Measurements from ENCODE around the gene PRKAR1A. TPM values are rescaled to one million over a fixed set of nuclear protein-coding genes. Genes with fewer than 3 reads are reported as not detected.

The PRKAR1A gene
- total RNA-seq, 1 donor from 2014 or later, result 265 TPM

GRCh38 chr17:68564415-68565111, 52.3 kb downstream of the PRKAR1A start:
- DNase-seq (ENCODE audit: low spot score), result no peak
- peaks cover 10% of the 10 kb centered on the region for H3K27me3 Mint-ChIP-seq (ENCODE audit: low read depth)
- H3K9me3 Mint-ChIP-seq, result no peaks in the 10 kb centered on the region
- no peaks in the 10 kb centered on the region for H3K4me1 Mint-ChIP-seq (ENCODE audit: low read depth)
- H3K27ac Mint-ChIP-seq, result no peak overlapping the region
- no peak overlapping the region for H3K4me3 Mint-ChIP-seq (ENCODE audit: low read depth)
- intact Hi-C loops (cut with micrococcal nuclease), result no loop called here
- H3K36me3 Mint-ChIP-seq (ENCODE audit: low read depth), result no peaks in the 10 kb centered on the region

- H3K36me3 Mint-ChIP-seq (ENCODE audit: low read depth), result no peaks in the 10 kb centered on the region
- peaks cover 10% of the 10 kb centered on the region for H3K27me3 Mint-ChIP-seq (ENCODE audit: low read depth)
- no peaks in the 10 kb centered on the region for H3K9me3 Mint-ChIP-seq
- H3K4me1 Mint-ChIP-seq (ENCODE audit: low read depth), result no peaks in the 10 kb centered on the region
- H3K4me3 Mint-ChIP-seq (ENCODE audit: low read depth), result no peak overlapping the region
- H3K27ac Mint-ChIP-seq, result no peak overlapping the region
- intact Hi-C loops (cut with micrococcal nuclease), result no loop called here
- no peak for DNase-seq (ENCODE audit: low spot score)
These were observed 53.6 kb downstream of the PRKAR1A start for GRCh38 chr17:68565661-68566441.

- Mint-ChIP-seq H3K27ac (no peak overlapping the region), H3K4me1 (ENCODE audit: low read depth) (no peaks in the 10 kb centered on the region), H3K36me3 (ENCODE audit: low read depth) (no peaks in the 10 kb centered on the region), H3K27me3 (ENCODE audit: low read depth) (peaks cover 10% of the 10 kb centered on the region), H3K9me3 (no peaks in the 10 kb centered on the region), H3K4me3 (ENCODE audit: low read depth) (no peak overlapping the region)
- intact Hi-C loops (cut with micrococcal nuclease), result no loop called here
- no peak for DNase-seq (ENCODE audit: low spot score)
These were observed 54.2 kb downstream of the PRKAR1A start for GRCh38 chr17:68566442-68566738.

GRCh38 chr17:68567035-68567434, 54.8 kb downstream of the PRKAR1A start:
- no peak for DNase-seq (ENCODE audit: low spot score)
- intact Hi-C loops (cut with micrococcal nuclease), result no loop called here
- H3K4me1 Mint-ChIP-seq (ENCODE audit: low read depth), result no peaks in the 10 kb centered on the region
- H3K4me3 Mint-ChIP-seq (ENCODE audit: low read depth), result no peak overlapping the region
- H3K36me3 Mint-ChIP-seq (ENCODE audit: low read depth), result no peaks in the 10 kb centered on the region
- H3K27me3 Mint-ChIP-seq (ENCODE audit: low read depth), result peaks cover 10% of the 10 kb centered on the region
- no peak overlapping the region for H3K27ac Mint-ChIP-seq
- no peaks in the 10 kb centered on the region for H3K9me3 Mint-ChIP-seq

- no peaks in the 10 kb centered on the region for H3K36me3 Mint-ChIP-seq (ENCODE audit: low read depth)
- intact Hi-C loops (cut with micrococcal nuclease), result no loop called here
- H3K27ac Mint-ChIP-seq, result no peak overlapping the region
- no peaks in the 10 kb centered on the region for H3K4me1 Mint-ChIP-seq (ENCODE audit: low read depth)
- H3K27me3 Mint-ChIP-seq (ENCODE audit: low read depth), result peaks cover 10% of the 10 kb centered on the region
- H3K9me3 Mint-ChIP-seq, result no peaks in the 10 kb centered on the region
- H3K4me3 Mint-ChIP-seq (ENCODE audit: low read depth), result no peak overlapping the region
- DNase-seq (ENCODE audit: low spot score), result no peak
These were observed 55.4 kb downstream of the PRKAR1A start for GRCh38 chr17:68567581-68567980.

- no peak for DNase-seq (ENCODE audit: low spot score)
- H3K27ac Mint-ChIP-seq, result no peak overlapping the region
- intact Hi-C loops (cut with micrococcal nuclease), result no loop called here
- H3K4me3 Mint-ChIP-seq (ENCODE audit: low read depth), result no peak overlapping the region
- H3K36me3 Mint-ChIP-seq (ENCODE audit: low read depth), result no peaks in the 10 kb centered on the region
- peaks cover 10% of the 10 kb centered on the region for H3K27me3 Mint-ChIP-seq (ENCODE audit: low read depth)
- H3K4me1 Mint-ChIP-seq (ENCODE audit: low read depth), result no peaks in the 10 kb centered on the region
- H3K9me3 Mint-ChIP-seq, result no peaks in the 10 kb centered on the region
These were observed 56.4 kb downstream of the PRKAR1A start for GRCh38 chr17:68568581-68568980.

- no peak for DNase-seq (ENCODE audit: low spot score)
- Mint-ChIP-seq H3K27ac (no peak overlapping the region), H3K36me3 (ENCODE audit: low read depth) (no peaks in the 10 kb centered on the region), H3K9me3 (no peaks in the 10 kb centered on the region), H3K4me1 (ENCODE audit: low read depth) (no peaks in the 10 kb centered on the region), H3K4me3 (ENCODE audit: low read depth) (no peak overlapping the region), H3K27me3 (ENCODE audit: low read depth) (peaks cover 10% of the 10 kb centered on the region)
- intact Hi-C loops (cut with micrococcal nuclease), result no loop called here
These were observed 57.1 kb downstream of the PRKAR1A start for GRCh38 chr17:68569346-68569745.

- peaks cover 8% of the 10 kb centered on the region for H3K27me3 Mint-ChIP-seq (ENCODE audit: low read depth)
- no peaks in the 10 kb centered on the region for H3K36me3 Mint-ChIP-seq (ENCODE audit: low read depth)
- H3K4me3 Mint-ChIP-seq (ENCODE audit: low read depth), result no peak overlapping the region
- intact Hi-C loops (cut with micrococcal nuclease), result no loop called here
- H3K9me3 Mint-ChIP-seq, result no peaks in the 10 kb centered on the region
- H3K27ac Mint-ChIP-seq, result no peak overlapping the region
- DNase-seq (ENCODE audit: low spot score), result no peak
- no peaks in the 10 kb centered on the region for H3K4me1 Mint-ChIP-seq (ENCODE audit: low read depth)
These were observed 58.3 kb downstream of the PRKAR1A start for GRCh38 chr17:68570526-68570925.

- intact Hi-C loops (cut with micrococcal nuclease), result no loop called here
- Mint-ChIP-seq H3K9me3 (no peaks in the 10 kb centered on the region), H3K36me3 (ENCODE audit: low read depth) (no peaks in the 10 kb centered on the region), H3K4me1 (ENCODE audit: low read depth) (no peaks in the 10 kb centered on the region), H3K4me3 (ENCODE audit: low read depth) (no peak overlapping the region), H3K27me3 (ENCODE audit: low read depth) (no peaks in the 10 kb centered on the region), H3K27ac (no peak overlapping the region)
- no peak for DNase-seq (ENCODE audit: low spot score)
These were observed 60.1 kb downstream of the PRKAR1A start for GRCh38 chr17:68572138-68572842.

- intact Hi-C loops (cut with micrococcal nuclease), result no loop called here
- DNase-seq (ENCODE audit: low spot score), result no peak
- no peak overlapping the region for H3K4me3 Mint-ChIP-seq (ENCODE audit: low read depth)
- H3K36me3 Mint-ChIP-seq (ENCODE audit: low read depth), result no peaks in the 10 kb centered on the region
- H3K9me3 Mint-ChIP-seq, result no peaks in the 10 kb centered on the region
- H3K27me3 Mint-ChIP-seq (ENCODE audit: low read depth), result no peaks in the 10 kb centered on the region
- H3K4me1 Mint-ChIP-seq (ENCODE audit: low read depth), result no peaks in the 10 kb centered on the region
- no peak overlapping the region for H3K27ac Mint-ChIP-seq
These were observed 61.1 kb downstream of the PRKAR1A start for GRCh38 chr17:68573338-68573737.

GRCh38 chr17:68576137-68576536, 63.9 kb downstream of the PRKAR1A start:
- H3K27ac Mint-ChIP-seq, result no peak overlapping the region
- H3K9me3 Mint-ChIP-seq, result no peaks in the 10 kb centered on the region
- no peak overlapping the region for H3K4me3 Mint-ChIP-seq (ENCODE audit: low read depth)
- no peaks in the 10 kb centered on the region for H3K36me3 Mint-ChIP-seq (ENCODE audit: low read depth)
- no peaks in the 10 kb centered on the region for H3K4me1 Mint-ChIP-seq (ENCODE audit: low read depth)
- intact Hi-C loops (cut with micrococcal nuclease), result no loop called here
- no peaks in the 10 kb centered on the region for H3K27me3 Mint-ChIP-seq (ENCODE audit: low read depth)
- no peak for DNase-seq (ENCODE audit: low spot score)

GRCh38 chr17:68576811-68577496, 64.7 kb downstream of the PRKAR1A start:
- Mint-ChIP-seq H3K36me3 (ENCODE audit: low read depth) (no peaks in the 10 kb centered on the region), H3K4me3 (ENCODE audit: low read depth) (no peak overlapping the region), H3K27ac (no peak overlapping the region), H3K9me3 (no peaks in the 10 kb centered on the region), H3K27me3 (ENCODE audit: low read depth) (peaks cover 2% of the 10 kb centered on the region), H3K4me1 (ENCODE audit: low read depth) (no peaks in the 10 kb centered on the region)
- intact Hi-C loops (cut with micrococcal nuclease), result no loop called here
- DNase-seq (ENCODE audit: low spot score), result no peak

- H3K27ac Mint-ChIP-seq, result no peak overlapping the region
- peaks cover 5% of the 10 kb centered on the region for H3K27me3 Mint-ChIP-seq (ENCODE audit: low read depth)
- H3K4me1 Mint-ChIP-seq (ENCODE audit: low read depth), result no peaks in the 10 kb centered on the region
- H3K9me3 Mint-ChIP-seq, result no peaks in the 10 kb centered on the region
- intact Hi-C loops (cut with micrococcal nuclease), result no loop called here
- DNase-seq (ENCODE audit: low spot score), result no peak
- H3K36me3 Mint-ChIP-seq (ENCODE audit: low read depth), result no peaks in the 10 kb centered on the region
- H3K4me3 Mint-ChIP-seq (ENCODE audit: low read depth), result no peak overlapping the region
These were observed 65.2 kb downstream of the PRKAR1A start for GRCh38 chr17:68577497-68577821.

All from activated T-helper 2 cell treated with anti-CD3 and anti-CD28 coated beads, Interferon-gamma antibody, Interleukin-2, Interleukin-4, amounts not matched to agents 10 μg/mL and 5 μg/mL and 100 μg/mL, durations not matched to agents 14 hours and 24 hours and 36 hours (primary cell).